Renal cortex interstitium (tissue), 15 donors: ENCODE measurements around the gene FKBP1C. TPM values are rescaled to one million over a fixed set of nuclear protein-coding genes. Genes with fewer than 3 reads are reported as not detected.
"Not testable (repeated sequence)": the region's sequence is repeated elsewhere in the genome, so short reads cannot be mapped to it uniquely, and the experiment has no call there.

Experiments
- DNase-seq, 11 donors: peaks; one replicate each; pipeline ENCODE4 v3.0.0-alpha.2; 2013; ENCODE audit warnings: low read depth in 9 of 11, low spot score in 4 of 11; ENCODE audit errors: extremely low read depth in 1 of 11
- long read RNA-seq, 16 experiments: transcript quantifications; one replicate each; lab custom pipeline, GENCODE V29; 2026
- polyA plus RNA-seq, 3 donors: library from polyadenylated mRNA; unstranded; fragments of 120-200 nt; gene quantifications; one replicate each; pipeline ENCODE4 v1.2.1, GENCODE V29; 2013; ENCODE audit not compliant: insufficient read length in 3 of 3

The FKBP1C gene
- 1 to 10 TPM in 2 of 3 donors, under 1 TPM in 1; 0.89 to 3.1 (median 3.0) TPM for polyA plus RNA-seq
- long read RNA-seq, donor 1, transcript FKBP1C-201 (1 exons, 1,579 nt) = major isoform, 29 of 29 reads
- long read RNA-seq, donor 1, partial matches to known transcripts = 0 of 29 reads
- long read RNA-seq, donor 1, other reads (novel, unspliced or antisense) = 0 of 29 reads
- long read RNA-seq, donor 2, transcript FKBP1C-201 (1 exons, 1,579 nt) = major isoform, 21 of 21 reads
- long read RNA-seq, donor 2, partial matches to known transcripts = 0 of 21 reads
- long read RNA-seq, donor 2, other reads (novel, unspliced or antisense) = 0 of 21 reads
- long read RNA-seq, donor 3, transcript FKBP1C-201 (1 exons, 1,579 nt) = major isoform, 43 of 43 reads
- long read RNA-seq, donor 3, partial matches to known transcripts = 0 of 43 reads
- long read RNA-seq, donor 3, other reads (novel, unspliced or antisense) = 0 of 43 reads
- long read RNA-seq, donor 4, transcript FKBP1C-201 (1 exons, 1,579 nt) = major isoform, 15 of 15 reads
- long read RNA-seq, donor 4, partial matches to known transcripts = 0 of 15 reads
- long read RNA-seq, donor 4, other reads (novel, unspliced or antisense) = 0 of 15 reads
- long read RNA-seq, donor 5 = 0 reads
- long read RNA-seq, donor 6, transcript FKBP1C-201 (1 exons, 1,579 nt) = major isoform, 30 of 30 reads
- long read RNA-seq, donor 6, partial matches to known transcripts = 0 of 30 reads
- long read RNA-seq, donor 6, other reads (novel, unspliced or antisense) = 0 of 30 reads
- long read RNA-seq, donor 7, transcript FKBP1C-201 (1 exons, 1,579 nt) = major isoform, 30 of 30 reads
- long read RNA-seq, donor 7, partial matches to known transcripts = 0 of 30 reads
- long read RNA-seq, donor 7, other reads (novel, unspliced or antisense) = 0 of 30 reads
- long read RNA-seq, donor 8 = 0 reads
- long read RNA-seq, donor 9, transcript FKBP1C-201 (1 exons, 1,579 nt) = major isoform, 29 of 29 reads
- long read RNA-seq, donor 9, partial matches to known transcripts = 0 of 29 reads
- long read RNA-seq, donor 9, other reads (novel, unspliced or antisense) = 0 of 29 reads
- long read RNA-seq, donor 10, transcript FKBP1C-201 (1 exons, 1,579 nt) = major isoform, 21 of 21 reads
- long read RNA-seq, donor 10, partial matches to known transcripts = 0 of 21 reads
- long read RNA-seq, donor 10, other reads (novel, unspliced or antisense) = 0 of 21 reads
- long read RNA-seq, donor 11, transcript FKBP1C-201 (1 exons, 1,579 nt) = major isoform, 26 of 26 reads
- long read RNA-seq, donor 11, partial matches to known transcripts = 0 of 26 reads
- long read RNA-seq, donor 11, other reads (novel, unspliced or antisense) = 0 of 26 reads
- long read RNA-seq, donor 12, transcript FKBP1C-201 (1 exons, 1,579 nt) = major isoform, 15 of 15 reads
- long read RNA-seq, donor 12, partial matches to known transcripts = 0 of 15 reads
- long read RNA-seq, donor 12, other reads (novel, unspliced or antisense) = 0 of 15 reads
- long read RNA-seq, donor 13 = 0 reads
- long read RNA-seq, donor 14, transcript FKBP1C-201 (1 exons, 1,579 nt) = major isoform, 19 of 19 reads
- long read RNA-seq, donor 14, partial matches to known transcripts = 0 of 19 reads
- long read RNA-seq, donor 14, other reads (novel, unspliced or antisense) = 0 of 19 reads
- long read RNA-seq, donor 15, transcript FKBP1C-201 (1 exons, 1,579 nt) = major isoform, 19 of 19 reads
- long read RNA-seq, donor 15, partial matches to known transcripts = 0 of 19 reads
- long read RNA-seq, donor 15, other reads (novel, unspliced or antisense) = 0 of 19 reads
- long read RNA-seq, donor 16, transcript FKBP1C-201 (1 exons, 1,579 nt) = major isoform, 33 of 33 reads
- long read RNA-seq, donor 16, partial matches to known transcripts = 0 of 33 reads
- long read RNA-seq, donor 16, other reads (novel, unspliced or antisense) = 0 of 33 reads

GRCh38 chr6:63211343-63211742, at the start of gene FKBP1C:
Gene FKBP1C, plus strand, starts transcription at chr6:63211469.
- DNase-seq = not testable (repeated sequence)

GRCh38 chr6:63164047-63164803, 47.0 kb upstream of the FKBP1C start:
- not testable (repeated sequence) for DNase-seq

GRCh38 chr6:63174173-63174572, 37.1 kb upstream of the FKBP1C start:
- DNase-seq = no peak

- DNase-seq = no peak
These were observed 35.1 kb upstream of the FKBP1C start for GRCh38 chr6:63176181-63176580.

DNA sequence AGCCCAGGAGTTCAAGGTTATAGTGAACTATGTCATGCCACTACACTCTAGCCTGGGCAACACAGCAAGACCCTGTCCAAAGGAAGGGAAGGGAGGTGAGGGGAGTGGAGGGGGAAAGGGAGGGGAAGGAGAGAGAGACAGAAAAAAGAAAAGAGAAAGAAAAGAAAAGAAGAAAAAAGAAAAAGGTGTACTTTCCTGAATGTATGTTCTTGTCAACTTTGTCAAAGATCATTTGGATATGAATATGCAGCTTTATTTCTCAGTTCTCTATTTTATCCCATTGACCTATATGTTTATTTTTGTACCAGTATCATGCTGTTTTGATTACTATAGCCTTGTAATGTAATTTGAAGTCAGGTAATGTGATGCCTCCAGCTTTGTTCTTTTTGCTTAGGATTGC, 30.9 kb upstream of the FKBP1C start:
- no peak for DNase-seq

- no peak for DNase-seq
These were observed 24.3 kb upstream of the FKBP1C start for GRCh38 chr6:63186970-63187369.

DNA sequence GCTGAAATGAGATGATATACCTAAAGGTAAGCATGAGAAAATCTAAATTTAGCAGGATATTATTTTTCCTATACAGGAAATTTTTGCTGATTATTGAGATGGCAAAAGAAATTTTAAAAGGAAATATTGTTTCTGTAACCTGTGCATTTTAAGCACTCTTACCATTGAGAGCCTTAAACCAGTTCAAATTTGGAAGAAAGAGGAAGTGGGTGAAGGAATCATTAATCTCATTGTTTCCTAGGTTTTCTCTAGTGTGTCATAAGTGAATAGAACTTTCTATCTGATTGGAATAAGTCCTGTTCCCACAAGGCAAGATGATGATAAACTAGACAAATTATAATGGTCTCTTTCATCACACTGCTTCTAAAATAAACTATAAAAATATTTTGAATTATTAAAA, 22.4 kb upstream of the FKBP1C start:
- no peak for DNase-seq

- no peak for DNase-seq
These were observed 17.9 kb upstream of the FKBP1C start for GRCh38 chr6:63193324-63193723.

- DNase-seq = no peak
These were observed 13.5 kb upstream of the FKBP1C start for GRCh38 chr6:63197741-63198140.

DNA sequence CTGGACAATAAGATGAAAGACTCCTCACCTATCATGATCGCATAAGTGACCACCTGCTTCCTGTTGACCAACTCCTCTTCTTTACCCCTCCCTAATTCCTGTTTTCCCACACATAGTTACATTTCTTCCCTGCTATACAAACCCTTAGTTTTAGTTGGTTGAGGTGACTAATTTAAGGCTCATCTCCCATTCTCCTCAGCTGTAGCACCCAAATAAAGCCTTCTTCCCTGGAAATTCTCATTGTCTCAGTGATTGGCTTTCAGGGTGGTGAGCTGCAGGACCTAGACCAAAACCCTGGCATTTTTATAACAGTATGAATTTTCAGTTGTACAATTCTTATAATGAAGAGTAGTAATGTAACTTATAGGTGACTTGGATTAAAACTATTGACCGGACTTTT, 2.1 kb downstream of the FKBP1C start:
- DNase-seq = no peak

DNA sequence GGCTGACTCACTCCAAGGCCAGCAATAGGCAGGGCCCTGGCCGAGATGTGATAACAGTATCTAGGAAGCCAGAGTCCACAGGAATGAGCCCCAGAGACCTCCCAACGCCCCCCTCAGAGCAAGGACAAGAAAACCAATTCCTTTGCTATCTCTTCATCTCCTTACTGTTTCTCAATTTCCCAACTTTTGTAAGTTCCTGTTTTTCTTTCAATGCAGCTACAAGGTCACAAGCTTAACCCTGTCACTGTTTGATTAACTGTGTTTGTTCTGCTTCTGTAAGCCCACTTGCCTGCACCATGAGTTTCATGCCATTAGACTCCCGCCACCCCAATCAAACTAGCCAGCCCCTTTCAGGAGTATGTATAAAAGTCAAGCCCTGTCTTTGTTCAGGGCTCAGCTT, 3.5 kb downstream of the FKBP1C start:
- DNase-seq = no peak

GRCh38 chr6:63224179-63224578, 12.9 kb downstream of the FKBP1C start:
- no peak for DNase-seq

DNA sequence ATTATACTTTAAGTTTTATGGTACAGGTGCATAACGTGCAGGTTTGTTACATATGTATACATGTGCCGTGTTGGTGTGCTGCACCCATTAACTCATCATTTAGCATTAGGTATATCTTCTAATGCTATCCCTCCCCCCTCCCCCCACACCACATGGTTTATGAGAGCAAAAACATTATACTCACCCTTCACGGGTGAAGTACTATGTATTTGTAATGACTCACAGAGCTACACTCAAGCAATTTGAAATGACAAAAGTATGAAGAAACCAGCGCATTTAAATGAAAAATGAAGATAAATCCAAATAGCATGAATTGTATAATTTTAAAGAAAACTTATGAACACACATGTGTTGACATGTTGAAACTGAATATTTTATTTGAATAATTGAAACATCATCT, 14.7 kb downstream of the FKBP1C start:
- not testable (repeated sequence) for DNase-seq

- DNase-seq = not testable (repeated sequence)
These were observed 16.9 kb downstream of the FKBP1C start for GRCh38 chr6:63227928-63228894.

GRCh38 chr6:63230027-63230426, 18.8 kb downstream of the FKBP1C start:
- not testable (repeated sequence) for DNase-seq

- DNase-seq = not testable (repeated sequence)
These were observed 19.2 kb downstream of the FKBP1C start for GRCh38 chr6:63230511-63230910.
